GM06990 (cell line): ENCODE results near the gene FUT8.

Source experiments
- DNase-seq: peaks from one replicate; pipeline ENCODE4 v3.0.0-alpha.2; 2011; ENCODE audit not compliant: insufficient read length; ENCODE audit errors: extremely low read depth
- H3K27me3 ChIP-seq: replicated peaks from 2 replicates; pipeline ENCODE4 v1.6.0; 2011; ENCODE audit warnings: low read length; ENCODE audit not compliant: control insufficient read depth, insufficient read depth
- H3K36me3 ChIP-seq: 2 replicates; pipeline ENCODE4 v1.5.1; 2011; ENCODE audit warnings: low read length; ENCODE audit not compliant: control insufficient read depth, insufficient read depth
- H3K4me3 ChIP-seq: replicated peaks from 2 replicates; pipeline ENCODE4 v1.5.1; 2011; ENCODE audit warnings: low read depth, mild to moderate bottlenecking, control low read depth, low read length
- TF ChIP-seq, protein P1 (sequence below): IDR thresholded peaks from 2 replicates; pipeline ENCODE4 v1.5.1; 2011; ENCODE audit warnings: low read length, control low read depth, mild to moderate bottlenecking, inconsistent platforms; ENCODE audit not compliant: insufficient read depth, poor library complexity, severe bottlenecking

Gene FUT8

DNA sequence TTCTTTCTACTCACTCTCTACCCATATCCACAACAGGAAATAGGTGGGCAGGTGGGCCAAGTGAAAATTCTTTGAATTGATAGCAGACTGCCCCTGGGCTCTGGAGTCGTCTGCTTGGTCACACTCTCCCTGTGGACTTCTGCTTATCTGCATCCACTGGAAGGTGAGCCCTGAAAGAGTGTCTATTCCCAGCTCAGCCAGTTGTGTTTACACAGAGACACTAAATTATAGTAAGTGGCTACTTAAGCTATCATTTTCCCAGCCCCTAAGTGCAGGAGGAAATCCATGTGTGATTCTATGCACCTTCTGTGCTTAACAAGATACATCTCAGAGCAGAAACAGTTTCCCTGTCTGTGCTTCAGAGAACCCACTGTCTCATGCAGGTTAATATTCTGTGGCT is 338.4 kb downstream of the FUT8 start:
- no peak overlapping the region for H3K4me3 ChIP-seq
- TF ChIP-seq, protein P1, sequence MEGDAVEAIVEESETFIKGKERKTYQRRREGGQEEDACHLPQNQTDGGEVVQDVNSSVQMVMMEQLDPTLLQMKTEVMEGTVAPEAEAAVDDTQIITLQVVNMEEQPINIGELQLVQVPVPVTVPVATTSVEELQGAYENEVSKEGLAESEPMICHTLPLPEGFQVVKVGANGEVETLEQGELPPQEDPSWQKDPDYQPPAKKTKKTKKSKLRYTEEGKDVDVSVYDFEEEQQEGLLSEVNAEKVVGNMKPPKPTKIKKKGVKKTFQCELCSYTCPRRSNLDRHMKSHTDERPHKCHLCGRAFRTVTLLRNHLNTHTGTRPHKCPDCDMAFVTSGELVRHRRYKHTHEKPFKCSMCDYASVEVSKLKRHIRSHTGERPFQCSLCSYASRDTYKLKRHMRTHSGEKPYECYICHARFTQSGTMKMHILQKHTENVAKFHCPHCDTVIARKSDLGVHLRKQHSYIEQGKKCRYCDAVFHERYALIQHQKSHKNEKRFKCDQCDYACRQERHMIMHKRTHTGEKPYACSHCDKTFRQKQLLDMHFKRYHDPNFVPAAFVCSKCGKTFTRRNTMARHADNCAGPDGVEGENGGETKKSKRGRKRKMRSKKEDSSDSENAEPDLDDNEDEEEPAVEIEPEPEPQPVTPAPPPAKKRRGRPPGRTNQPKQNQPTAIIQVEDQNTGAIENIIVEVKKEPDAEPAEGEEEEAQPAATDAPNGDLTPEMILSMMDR: no peak
- DNase-seq: no peak

DNA sequence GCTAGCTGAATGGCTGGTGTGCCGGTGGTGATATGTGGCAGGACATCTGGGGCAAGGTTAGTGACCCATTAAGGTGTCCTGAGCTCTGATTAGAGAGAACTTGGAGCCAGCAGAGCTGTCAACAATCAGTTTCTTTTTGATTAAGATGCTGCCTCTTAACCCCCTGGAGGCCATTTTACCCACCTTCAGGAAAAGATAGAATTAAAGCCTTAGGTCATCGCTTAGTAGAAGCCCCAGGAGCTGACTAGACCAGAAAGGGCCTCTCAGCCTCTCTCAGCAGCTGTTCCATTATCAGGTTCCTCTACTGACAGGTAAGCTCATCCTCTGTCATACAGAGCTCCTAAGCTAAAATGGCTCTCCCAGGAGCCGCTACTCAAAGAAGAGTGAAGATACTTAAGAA is 339.0 kb downstream of the FUT8 start:
- Histone ChIP-seq H3K27me3 (no peaks in the 10 kb centered on the region), H3K36me3 (no peaks in the 10 kb centered on the region), H3K4me3 (no peak overlapping the region)
- TF ChIP-seq, protein P1: no peak
- no peak for DNase-seq

More for the DNA sequence above, 338.4 kb downstream of the FUT8 start:
- no peaks in the 10 kb centered on the region for H3K27me3 ChIP-seq
- H3K36me3 ChIP-seq: no peaks in the 10 kb centered on the region

DNA sequence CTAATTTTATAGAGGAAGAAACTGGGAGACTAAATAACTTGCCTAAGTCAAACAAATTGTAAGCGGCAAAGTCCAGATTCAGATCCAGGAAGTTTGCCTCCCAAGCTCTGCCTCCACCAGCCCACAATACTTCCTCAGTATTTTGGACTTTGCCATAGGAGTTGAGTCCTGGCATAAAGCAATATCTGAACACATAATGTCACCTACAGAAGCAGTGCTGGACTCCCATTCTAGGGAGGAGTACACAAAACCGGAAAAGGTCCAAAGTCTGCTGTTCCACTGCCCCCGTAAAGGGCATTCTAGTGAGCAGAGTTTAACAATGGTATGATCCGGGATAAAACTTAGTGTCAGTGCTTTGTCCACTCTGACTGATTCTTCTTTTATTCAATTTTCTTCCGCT is 340.5 kb downstream of the FUT8 start:
- Histone ChIP-seq H3K4me3 (no peak overlapping the region), H3K27me3 (no peaks in the 10 kb centered on the region), H3K36me3 (no peaks in the 10 kb centered on the region)
- no peak for DNase-seq
- TF ChIP-seq, protein P1: no peak

DNA sequence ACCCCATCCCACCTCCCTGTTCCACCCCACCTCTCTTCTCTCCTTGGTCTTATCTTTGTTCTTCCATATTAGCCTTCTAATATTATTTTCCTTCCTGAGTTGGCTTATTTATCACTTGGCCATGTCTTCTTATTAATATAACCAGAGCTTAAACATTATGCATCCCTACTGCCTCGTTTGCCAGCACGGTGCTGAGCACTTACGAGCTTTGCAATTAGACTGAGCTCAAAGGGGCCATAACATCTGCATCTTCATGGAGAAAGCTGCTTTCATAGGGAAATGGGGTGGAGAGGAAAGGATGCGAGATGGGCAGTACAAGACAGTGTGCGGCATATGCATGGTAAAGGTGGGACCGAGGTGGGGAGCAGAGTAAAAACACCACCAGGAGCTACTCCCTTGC is 342.8 kb downstream of the FUT8 start:
- DNase-seq: no peak
- Histone ChIP-seq H3K36me3 (no peaks in the 10 kb centered on the region), H3K27me3 (no peaks in the 10 kb centered on the region), H3K4me3 (no peak overlapping the region)
- TF ChIP-seq, protein P1: no peak

DNA sequence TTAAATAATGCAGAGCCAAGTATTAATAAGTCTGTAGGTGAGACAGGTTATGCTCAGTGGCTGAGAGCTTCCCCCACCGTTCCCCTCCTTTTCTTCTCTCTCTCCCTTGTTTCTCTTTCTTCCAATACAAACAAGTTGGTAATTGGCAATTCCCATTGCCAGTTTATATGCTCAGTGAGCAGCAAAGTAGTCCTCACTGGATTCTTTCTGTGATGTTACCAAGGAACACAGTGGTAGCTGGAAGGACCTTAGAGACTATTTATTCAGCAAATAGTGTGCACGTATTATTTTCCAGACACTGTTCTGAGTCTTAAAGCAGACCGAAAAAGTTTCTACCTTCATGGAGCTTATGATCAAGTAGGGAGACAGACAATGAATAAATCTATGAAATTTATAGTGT is 344.4 kb downstream of the FUT8 start:
- Histone ChIP-seq H3K27me3 (no peaks in the 10 kb centered on the region), H3K36me3 (no peaks in the 10 kb centered on the region), H3K4me3 (no peak overlapping the region)
- DNase-seq: no peak
- TF ChIP-seq, protein P1: no peak

DNA sequence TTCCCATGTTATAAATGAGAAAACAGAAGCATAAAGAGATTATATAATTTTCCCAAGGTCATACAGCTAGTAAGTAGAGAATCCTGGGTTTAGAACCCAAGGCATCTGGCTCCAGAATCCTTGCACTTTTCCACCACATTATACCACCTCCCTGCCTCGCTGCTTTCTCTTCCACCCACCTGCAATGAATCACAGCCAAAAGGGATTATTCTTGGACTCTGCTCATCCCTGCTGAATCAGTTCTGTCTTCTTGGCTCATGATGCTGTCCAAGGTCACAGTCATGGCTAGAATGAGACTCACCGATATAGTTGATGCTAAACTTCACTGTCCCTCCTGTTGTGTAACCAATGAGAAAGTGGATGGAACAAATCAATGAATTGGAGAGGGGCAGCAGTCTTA is 356.6 kb downstream of the FUT8 start:
- TF ChIP-seq, protein P1: no peak
- H3K27me3 ChIP-seq: no peaks in the 10 kb centered on the region
- no peaks in the 10 kb centered on the region for H3K36me3 ChIP-seq
- no peak overlapping the region for H3K4me3 ChIP-seq
- no peak for DNase-seq
